H1 (cell line): ENCODE results near the gene NETO1. TPM values are rescaled to one million over a fixed set of nuclear protein-coding genes. Genes with fewer than 3 reads are reported as not detected.

Experiments
- BRCA1 ChIP-seq: IDR thresholded peaks from 2 replicates; pipeline ENCODE4 v1.6.1; 2012; ENCODE audit warnings: low read depth, low read length, improper control_type of control experiment
- NANOG ChIP-seq: IDR thresholded peaks from 2 replicates; pipeline ENCODE4 v1.6.1; 2011; ENCODE audit warnings: low read length, low read depth, mild to moderate bottlenecking, inconsistent platforms; ENCODE audit not compliant: insufficient read depth, poor library complexity, severe bottlenecking
- SUZ12 ChIP-seq: fragments of 200-600 bp; sonication (generic); IDR thresholded peaks from 2 replicates; pipeline ENCODE4 v1.6.1; 2012; ENCODE audit warnings: mild to moderate bottlenecking, inconsistent platforms, low read length, moderate library complexity, mixed read lengths
- microRNA-seq, 2 experiments: library from miRNA; unstranded; fragments of <30 nt; microRNA quantifications; one replicate each; pipeline versions ENCODE4 to v1.2.0, GENCODE V29; 2016 to 2020; ENCODE audit warnings: borderline microRNAs expressed in 2 of 2, borderline number of aligned reads in 2 of 2, borderline replicate concordance in 1 of 2
- polyA plus RNA-seq, 7 experiments: library from polyadenylated mRNA; depleted of rRNA in 3 of 7; stranded (reverse) in 5 of 7; unstranded in 2 of 7; fragments of >200 nt in 5 of 7; fragments of 200-250 nt in 2 of 7; gene quantifications; 1 replicate in 5 of 7; 2 replicates in 1 of 7; 4 replicates in 1 of 7; pipeline versions ENCODE4 v1.2.1 to v1.2.3, GENCODE V29; 2011 to 2013; ENCODE audit warnings: missing spikeins in 2 of 7, mixed read lengths in 2 of 7
- small RNA-seq: library from polyadenylated mRNA; stranded (forward); fragments of <200 nt; extraction: miRNeasy Mini kit (QIAGEN cat#:217004); gene quantifications from one replicate; pipeline ENCODE3, GENCODE V24; 2013; ENCODE audit not compliant: insufficient read depth
- total RNA-seq: library from RNA; stranded (reverse); fragmentation: NEBNext Ultra II Directional; extraction: Animal tissue kit (Norgen Biotek cat#: 25700); gene quantifications from 2 replicates; pipeline ENCODE4 v1.2.1, GENCODE V29; 2021
- TF ChIP-seq, protein P1 (sequence below): IDR thresholded peaks from 2 replicates; pipeline ENCODE4 v1.6.1; 2012; ENCODE audit warnings: inconsistent platforms

The NETO1 gene
- total and polyA plus RNA-seq, 2 of the 8 experiments (the other 6 are each of a cell fraction or from before 2014, with no cell fraction given) = 3.0 to 19.3 TPM

DNA sequence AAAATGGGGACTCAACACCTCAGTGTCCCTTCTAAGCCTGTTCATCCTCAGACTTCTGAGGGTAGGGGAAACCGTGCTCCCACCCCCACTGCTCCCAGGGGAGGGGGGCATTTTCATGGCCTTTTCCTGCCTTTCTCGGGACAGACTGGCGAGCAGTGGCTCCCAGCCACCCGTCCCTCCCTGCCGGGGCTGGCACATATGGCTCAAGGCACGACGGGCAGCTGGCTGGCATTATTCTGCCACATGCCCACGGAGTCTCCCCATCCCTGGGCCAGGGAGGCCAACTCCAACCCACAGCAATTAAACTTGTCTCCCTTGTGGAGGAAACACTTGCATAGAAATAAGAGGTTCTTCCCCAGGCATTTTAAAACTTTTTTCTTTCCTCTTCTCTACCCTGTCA lies 175.2 kb downstream of the NETO1 start (continued):
- TF ChIP-seq SUZ12 = no peak
- TF ChIP-seq, protein P1, sequence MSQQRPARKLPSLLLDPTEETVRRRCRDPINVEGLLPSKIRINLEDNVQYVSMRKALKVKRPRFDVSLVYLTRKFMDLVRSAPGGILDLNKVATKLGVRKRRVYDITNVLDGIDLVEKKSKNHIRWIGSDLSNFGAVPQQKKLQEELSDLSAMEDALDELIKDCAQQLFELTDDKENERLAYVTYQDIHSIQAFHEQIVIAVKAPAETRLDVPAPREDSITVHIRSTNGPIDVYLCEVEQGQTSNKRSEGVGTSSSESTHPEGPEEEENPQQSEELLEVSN = no peak
- TF ChIP-seq NANOG = no peak
- TF ChIP-seq BRCA1 = no peak

Small RNA genes within 50 kb of the gene (microRNA-seq; reads per million reads assigned to microRNA genes)
- 0 reads per million in 2 experiments for gene MIR548AV

Small RNA genes within 50 kb of the gene (small RNA-seq; reads per million reads assigned to genes)
- not detected for gene MIR548AV
- gene RNA5SP460 = 3.1 reads per million, percentile 39 among the genes with 10 or more reads in this experiment
